HG02763 (cell line): ENCODE results near the gene CEACAM18.
"Not testable (repeated sequence)": the region's sequence is repeated elsewhere in the genome, so short reads cannot be mapped to it uniquely, and the experiment has no call there.

Experiments used
- ATAC-seq: cut with Tn5 transposase; IDR thresholded peaks from one replicate; pipeline ENCODE4 v1.9.1; 2021; ENCODE audit warnings: mild to moderate bottlenecking, moderate library complexity; ENCODE audit not compliant: unreplicated experiment

CEACAM18 gene

GRCh38 chr19:51478381-51479234 is at the start of gene CEACAM18:
TSS of gene CEACAM18 (plus strand) at chr19:51478539.
- no peak for ATAC-seq

- ATAC-seq, result no peak
These were observed 48.1 kb upstream of the CEACAM18 start for GRCh38 chr19:51430221-51430620.

GRCh38 chr19:51431124-51431523 is 47.2 kb upstream of the CEACAM18 start:
- no peak for ATAC-seq

GRCh38 chr19:51433043-51433442 is 45.3 kb upstream of the CEACAM18 start:
- no peak for ATAC-seq

- ATAC-seq, result no peak
These were observed 43.9 kb upstream of the CEACAM18 start for GRCh38 chr19:51434456-51434855.

- no peak for ATAC-seq
These were observed 39.3 kb upstream of the CEACAM18 start for GRCh38 chr19:51439021-51439465.

- ATAC-seq, result no peak
These were observed 38.3 kb upstream of the CEACAM18 start for GRCh38 chr19:51440052-51440451.

- no peak for ATAC-seq
These were observed 37.4 kb upstream of the CEACAM18 start for GRCh38 chr19:51440846-51441409.

- ATAC-seq, result peak; percentile 90
These were observed 36.6 kb upstream of the CEACAM18 start for GRCh38 chr19:51441410-51442390.

- not testable (repeated sequence) for ATAC-seq
These were observed 30.8 kb upstream of the CEACAM18 start for GRCh38 chr19:51447510-51447909.

GRCh38 chr19:51448011-51448410 is 30.3 kb upstream of the CEACAM18 start:
- ATAC-seq, result no peak

GRCh38 chr19:51448411-51449016 is 29.8 kb upstream of the CEACAM18 start:
- ATAC-seq, result no peak

GRCh38 chr19:51450730-51451307 is 27.5 kb upstream of the CEACAM18 start:
- no peak for ATAC-seq

GRCh38 chr19:51456541-51457290 is 21.6 kb upstream of the CEACAM18 start:
- no peak for ATAC-seq

GRCh38 chr19:51457351-51458013 is 20.9 kb upstream of the CEACAM18 start:
- ATAC-seq, result no peak

GRCh38 chr19:51458051-51458645 is 20.2 kb upstream of the CEACAM18 start, which contains the start of gene SIGLEC8:
TSS of gene SIGLEC8 (minus strand) at chr19:51458454. CDS start at chr19:51458387, 67 bp downstream.
- ATAC-seq, result no peak

- ATAC-seq, result no peak
These were observed 19.3 kb upstream of the CEACAM18 start for GRCh38 chr19:51458899-51459505.
